ENCODE measurements around the gene CDC42EP2. TPM values are rescaled to one million over a fixed set of nuclear protein-coding genes. Genes with fewer than 3 reads are reported as not detected.
A peak's percentile ranks its signal among the peaks of the same experiment; 100 is the strongest.

The CDC42EP2 gene
- total and polyA plus RNA-seq, 11 donors: 3.3 to 25.0 (median 10.3) TPM

- ATAC-seq: peak; percentile 25 to 55 (median 44)
- Histone ChIP-seq H3K36me3 (peaks cover 0 to 5% (median 0%) of the 10 kb centered on the region in 9 donors), H3K4me3 (no peak overlapping the region), H3K27me3 (peaks cover 0 to 6% (median 0%) of the 10 kb centered on the region in 9 donors), H3K4me1 (peaks cover 0 to 49% (median 27%) of the 10 kb centered on the region in 12 donors), H3K9me3 (no peaks in the 10 kb centered on the region), H3K27ac (peak overlapping the region in 4 of 12 donors; percentile 13 to 68 (median 46))
- intact Hi-C loops (cut with DNase I): loop anchor here in 1 of 10 donors (2.0 kb wide), 1 partner anchor 31 kb away; no protein-coding TSS in a partner anchor
- peak in 3 of 5 donors; percentile 56 to 70 (median 63) for DNase-seq
- 60 to 81% (median 63%) methylated on average over 8 of the region's 8 CpGs for WGBS, 4 donors
- TF ChIP-seq, protein P1, sequence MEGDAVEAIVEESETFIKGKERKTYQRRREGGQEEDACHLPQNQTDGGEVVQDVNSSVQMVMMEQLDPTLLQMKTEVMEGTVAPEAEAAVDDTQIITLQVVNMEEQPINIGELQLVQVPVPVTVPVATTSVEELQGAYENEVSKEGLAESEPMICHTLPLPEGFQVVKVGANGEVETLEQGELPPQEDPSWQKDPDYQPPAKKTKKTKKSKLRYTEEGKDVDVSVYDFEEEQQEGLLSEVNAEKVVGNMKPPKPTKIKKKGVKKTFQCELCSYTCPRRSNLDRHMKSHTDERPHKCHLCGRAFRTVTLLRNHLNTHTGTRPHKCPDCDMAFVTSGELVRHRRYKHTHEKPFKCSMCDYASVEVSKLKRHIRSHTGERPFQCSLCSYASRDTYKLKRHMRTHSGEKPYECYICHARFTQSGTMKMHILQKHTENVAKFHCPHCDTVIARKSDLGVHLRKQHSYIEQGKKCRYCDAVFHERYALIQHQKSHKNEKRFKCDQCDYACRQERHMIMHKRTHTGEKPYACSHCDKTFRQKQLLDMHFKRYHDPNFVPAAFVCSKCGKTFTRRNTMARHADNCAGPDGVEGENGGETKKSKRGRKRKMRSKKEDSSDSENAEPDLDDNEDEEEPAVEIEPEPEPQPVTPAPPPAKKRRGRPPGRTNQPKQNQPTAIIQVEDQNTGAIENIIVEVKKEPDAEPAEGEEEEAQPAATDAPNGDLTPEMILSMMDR (IDR thresholded peaks at IDR 0.05): no peak
- TF ChIP-seq POLR2A (IDR thresholded peaks at IDR 0.05): no peak
These were observed 43.2 kb downstream of the CDC42EP2 start for GRCh38 chr11:65357856-65358356.

DNA sequence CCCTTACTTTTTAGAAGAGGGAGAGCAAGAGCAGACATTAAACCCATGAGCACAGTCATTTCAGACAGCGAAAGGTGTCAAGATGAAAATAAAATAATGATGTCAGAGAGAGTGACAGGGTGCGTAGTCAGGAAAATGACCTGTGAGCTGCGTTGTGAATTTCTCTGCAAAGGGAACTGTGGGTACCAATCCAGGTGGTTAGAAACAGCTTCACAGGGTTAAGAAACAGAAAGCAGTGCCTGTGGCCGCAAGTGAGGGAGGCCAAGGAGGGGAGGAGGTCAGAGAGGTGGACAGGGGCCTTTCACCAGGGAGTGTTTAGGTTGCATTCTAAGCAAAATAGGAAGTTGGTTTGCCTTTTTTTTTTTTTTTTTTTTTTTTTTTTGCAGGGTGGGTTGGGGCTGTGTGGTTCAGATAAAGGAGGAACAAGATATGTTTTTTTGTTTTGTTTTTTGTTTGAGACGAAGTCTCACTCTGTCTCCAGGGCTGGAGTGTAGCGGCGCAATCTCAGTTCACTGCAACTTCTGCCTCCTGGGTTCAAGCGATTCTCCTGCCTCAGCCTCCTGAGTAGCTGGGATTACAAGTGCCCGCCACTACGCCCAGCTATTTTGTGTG, 47.8 kb downstream of the CDC42EP2 start:
- intact Hi-C loops (cut with DNase I): loop anchor here in 3 of 10 donors (5.0 to 10.0 kb wide), 2 partner anchors 52 to 150 kb away; no protein-coding TSS in a partner anchor
- H3K36me3 ChIP-seq: no peaks in the 10 kb centered on the region
- H3K4me3 ChIP-seq: no peak overlapping the region
- peak overlapping the region in 2 of 12 donors; percentile 20 to 61 for H3K27ac ChIP-seq
- DNase-seq (no peak), ATAC-seq (no peak)
- 81 to 87% (median 84%) methylated on average over 10 of the region's 10 CpGs for WGBS, 4 donors
- no peaks in the 10 kb centered on the region for H3K27me3 ChIP-seq
- TF ChIP-seq, protein P1 (IDR thresholded peaks at IDR 0.05): no peak
- no peak for TF ChIP-seq POLR2A (IDR thresholded peaks at IDR 0.05)
- peaks cover 0 to 25% (median 8%) of the 10 kb centered on the region in 12 donors for H3K4me1 ChIP-seq
- no peaks in the 10 kb centered on the region for H3K9me3 ChIP-seq

DNA sequence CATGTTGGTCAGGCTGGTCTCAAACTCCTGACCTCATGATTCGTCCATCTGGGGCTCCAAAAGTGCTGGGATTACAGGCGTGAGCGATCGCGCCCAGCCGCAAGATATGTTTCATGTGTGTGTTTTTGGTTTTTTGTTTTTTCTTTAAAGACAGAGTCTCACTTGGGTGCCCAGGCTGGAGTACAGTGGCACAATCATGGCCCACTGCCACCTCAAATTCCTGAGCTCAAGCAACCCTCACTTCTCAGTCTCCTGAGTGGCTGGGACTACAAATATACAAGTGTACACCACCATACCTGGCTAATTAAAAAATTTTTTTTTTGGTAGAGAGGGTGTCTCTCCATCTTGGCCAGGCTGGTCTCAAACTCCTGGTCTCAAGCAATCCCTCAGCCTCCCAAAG, 48.3 kb downstream of the CDC42EP2 start:
- Histone ChIP-seq H3K9me3 (no peaks in the 10 kb centered on the region), H3K4me3 (no peak overlapping the region), H3K4me1 (peaks cover 0 to 22% (median 6%) of the 10 kb centered on the region in 12 donors), H3K27me3 (no peaks in the 10 kb centered on the region), H3K36me3 (no peaks in the 10 kb centered on the region), H3K27ac (peak overlapping the region in 2 of 12 donors; percentile 21 to 61)
- no peak for DNase-seq
- ATAC-seq: no peak
- intact Hi-C loops (cut with DNase I): loop anchor here in 3 of 10 donors (5.0 to 10.0 kb wide), 2 partner anchors 52 to 149 kb away; no protein-coding TSS in a partner anchor
- TF ChIP-seq POLR2A (IDR thresholded peaks at IDR 0.05): no peak
- TF ChIP-seq, protein P1 (IDR thresholded peaks at IDR 0.05): no peak
- 87 to 95% (median 90%) methylated on average over 6 of the region's 6 CpGs for WGBS, 4 donors

DNA sequence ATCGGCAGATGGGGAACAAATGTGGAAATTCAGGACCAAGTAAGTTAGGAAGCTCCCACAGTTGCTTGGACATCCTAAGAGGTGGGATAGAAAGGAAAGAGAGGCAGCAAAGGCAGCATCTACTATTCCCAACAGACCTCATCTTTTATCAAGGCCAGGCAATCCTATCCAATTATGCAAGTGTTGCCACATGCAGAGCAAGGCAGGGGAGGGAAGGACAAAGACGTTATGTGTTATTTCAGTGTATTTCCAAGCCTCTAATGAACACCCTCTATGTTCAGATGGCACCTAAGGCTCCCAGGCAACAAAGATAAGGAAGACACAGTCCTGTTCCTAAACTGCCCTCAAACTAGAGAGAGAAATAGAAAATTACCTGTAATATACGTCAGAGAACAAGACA, 49.1 kb downstream of the CDC42EP2 start:
- H3K27ac ChIP-seq: no peak overlapping the region
- no peaks in the 10 kb centered on the region for H3K27me3 ChIP-seq
- H3K9me3 ChIP-seq: no peaks in the 10 kb centered on the region
- TF ChIP-seq POLR2A (IDR thresholded peaks at IDR 0.05): no peak
- TF ChIP-seq, protein P1 (IDR thresholded peaks at IDR 0.05): no peak
- H3K4me3 ChIP-seq: no peak overlapping the region
- 61 to 75% (median 65%) methylated on average over 3 of the region's 3 CpGs for WGBS, 4 donors
- H3K36me3 ChIP-seq: no peaks in the 10 kb centered on the region
- intact Hi-C loops (cut with DNase I): loop anchor here in 3 of 10 donors (5.0 to 10.0 kb wide), 2 partner anchors 51 to 149 kb away; no protein-coding TSS in a partner anchor
- ATAC-seq (no peak), DNase-seq (no peak)
- H3K4me1 ChIP-seq: peaks cover 0 to 22% (median 5%) of the 10 kb centered on the region in 12 donors
